Eye (tissue), 1 donor: ENCODE measurements around the gene MRPL17.

Experiments used
- DNase-seq: peaks from one replicate; pipeline ENCODE4 v3.0.0-alpha.2; 2015

MRPL17 gene

GRCh38 chr11:6631361-6631890, 51.7 kb downstream of the MRPL17 start:
- DNase-seq: no peak

GRCh38 chr11:6630632-6631291, 52.4 kb downstream of the MRPL17 start:
- DNase-seq: no peak
